HEK293T (cell line): Measurements from ENCODE around the gene PDILT.
"Not testable (repeated sequence)": the region's sequence is repeated elsewhere in the genome, so short reads cannot be mapped to it uniquely, and the experiment has no call there.

Experiments
- CTCF ChIA-PET: fragments of 350-600 bp; formaldehyde crosslinking; extraction: SDS; loops from one replicate; lab custom pipeline; 2021; ENCODE audit warnings: antibody characterized with exemption, inconsistent platforms; lab: Yijun Ruan, JAX
- POLR2A ChIA-PET: fragments of 350-600 bp; formaldehyde crosslinking; extraction: SDS; loops from one replicate; lab custom pipeline; 2020; ENCODE audit warnings: antibody characterized with exemption, inconsistent platforms; lab: Yijun Ruan, JAX
- DNase-seq: peaks from one replicate; pipeline ENCODE4 v3.0.0; 2012; ENCODE audit warnings: mixed read lengths; ENCODE audit errors: extremely low spot score
- ARNT ChIP-seq: fragments of 450-650 bp; IDR thresholded peaks from 2 replicates; pipeline ENCODE4 v1.6.1; 2017; ENCODE audit warnings: mild to moderate bottlenecking
- BHLHE40 ChIP-seq: fragments of 450-650 bp; IDR thresholded peaks from 2 replicates; pipeline ENCODE4 v1.6.1; 2016; ENCODE audit warnings: mild to moderate bottlenecking, moderate library complexity, borderline replicate concordance
- CTBP1 ChIP-seq: fragments of 450-650 bp; IDR thresholded peaks from 2 replicates; pipeline ENCODE4 v1.6.1; 2016; ENCODE audit warnings: borderline replicate concordance
- ELF4 ChIP-seq: fragments of 450-650 bp; IDR thresholded peaks from 2 replicates; pipeline ENCODE4 v1.6.1; 2017; ENCODE audit warnings: antibody characterized with exemption
- FOXA1 ChIP-seq: fragments of 450-650 bp; IDR thresholded peaks from 2 replicates; pipeline ENCODE4 v1.6.1; 2016; ENCODE audit warnings: mild to moderate bottlenecking
- FOXK2 ChIP-seq: fragments of 450-650 bp; IDR thresholded peaks from 2 replicates; pipeline ENCODE4 v1.6.1; 2016; ENCODE audit warnings: mild to moderate bottlenecking
- FOXM1 ChIP-seq: fragments of 450-650 bp; IDR thresholded peaks from 2 replicates; pipeline ENCODE4 v1.6.1; 2017; ENCODE audit warnings: mild to moderate bottlenecking, borderline replicate concordance
- HDGF ChIP-seq: fragments of 450-650 bp; IDR thresholded peaks from 2 replicates; pipeline ENCODE4 v1.6.1; 2017; ENCODE audit warnings: antibody characterized with exemption, borderline replicate concordance
- L3MBTL2 ChIP-seq: fragments of 450-650 bp; conservative IDR thresholded peaks from 2 replicates; pipeline ENCODE4 v1.6.1; 2016; ENCODE audit warnings: mild to moderate bottlenecking
- LEF1 ChIP-seq: fragments of 450-650 bp; IDR thresholded peaks from 2 replicates; pipeline ENCODE4 v1.6.1; 2017; ENCODE audit warnings: mild to moderate bottlenecking, borderline replicate concordance
- NFRKB ChIP-seq: fragments of 450-650 bp; IDR thresholded peaks from 2 replicates; pipeline ENCODE4 v1.6.1; 2016; ENCODE audit warnings: mild to moderate bottlenecking, moderate library complexity
- PKNOX1 ChIP-seq: fragments of 450-650 bp; IDR thresholded peaks from 2 replicates; pipeline ENCODE4 v1.6.1; 2016
- SP1 ChIP-seq: fragments of 450-650 bp; IDR thresholded peaks from 2 replicates; pipeline ENCODE4 v1.6.1; 2017
- SUZ12 ChIP-seq: fragments of 450-650 bp; IDR thresholded peaks from 2 replicates; pipeline ENCODE4 v1.6.1; 2016; ENCODE audit warnings: mild to moderate bottlenecking
- TARDBP ChIP-seq: fragments of 450-650 bp; IDR thresholded peaks from 2 replicates; pipeline ENCODE4 v1.6.1; 2016
- ZNF384 ChIP-seq: fragments of 450-650 bp; IDR thresholded peaks from 2 replicates; pipeline ENCODE4 v1.6.1; 2016

Gene PDILT

GRCh38 chr16:20404637-20405036 lies at the start of gene PDILT:
PDILT (minus strand) TSS chr16:20404737; CDS start chr16:20399300, 5,437 bp downstream.
- no peak for DNase-seq
- POLR2A ChIA-PET: no interaction called here
- CTCF ChIA-PET: no interaction called here
- TF ChIP-seq FOXM1 (no peak), PKNOX1 (no peak), SUZ12 (no peak), CTBP1 (no peak), LEF1 (no peak), ELF4 (no peak), BHLHE40 (no peak), ARNT (no peak), FOXA1 (no peak), TARDBP (no peak), L3MBTL2 (no peak), NFRKB (no peak), FOXK2 (no peak), HDGF (no peak), ZNF384 (no peak), SP1 (no peak)

GRCh38 chr16:20453633-20454032 lies 49.1 kb upstream of the PDILT start:
- POLR2A ChIA-PET, CTCF ChIA-PET, DNase-seq: not testable (repeated sequence)

GRCh38 chr16:20451364-20451763 lies 46.8 kb upstream of the PDILT start, which contains the start of gene ACSM2A:
ACSM2A (plus strand) TSS chr16:20451521; CDS start chr16:20460115, 8,594 bp downstream.
- POLR2A ChIA-PET: not testable (repeated sequence)

GRCh38 chr16:20446652-20447393 lies 42.3 kb upstream of the PDILT start:
- DNase-seq, CTCF ChIA-PET, POLR2A ChIA-PET: not testable (repeated sequence)

More at GRCh38 chr16:20451364-20451763, 46.8 kb upstream of the PDILT start, which contains the start of gene ACSM2A:
- DNase-seq, CTCF ChIA-PET: not testable (repeated sequence)

GRCh38 chr16:20441859-20442258 lies 37.3 kb upstream of the PDILT start:
- DNase-seq, POLR2A ChIA-PET, CTCF ChIA-PET: not testable (repeated sequence)

- POLR2A ChIA-PET: no interaction called here
- CTCF ChIA-PET: no interaction called here
- no peak for TF ChIP-seq SP1
- no peak for TF ChIP-seq ELF4
- TF ChIP-seq BHLHE40: no peak
- no peak for TF ChIP-seq FOXM1
- no peak for TF ChIP-seq HDGF
- TF ChIP-seq SUZ12: no peak
- no peak for DNase-seq
Observed at GRCh38 chr16:20441191-20441590, 36.7 kb upstream of the PDILT start.

- POLR2A ChIA-PET, DNase-seq, CTCF ChIA-PET: not testable (repeated sequence)
Observed at GRCh38 chr16:20440731-20441130, 36.2 kb upstream of the PDILT start.

GRCh38 chr16:20439820-20440231 lies 35.3 kb upstream of the PDILT start:
- POLR2A ChIA-PET, DNase-seq, CTCF ChIA-PET: not testable (repeated sequence)

- POLR2A ChIA-PET, CTCF ChIA-PET, DNase-seq: not testable (repeated sequence)
Observed at GRCh38 chr16:20438950-20439349, 34.4 kb upstream of the PDILT start.

GRCh38 chr16:20430948-20431347 lies 26.4 kb upstream of the PDILT start:
- TF ChIP-seq SUZ12 (no peak), ZNF384 (no peak), SP1 (no peak), FOXK2 (no peak), ARNT (no peak), FOXA1 (no peak), NFRKB (no peak), HDGF (no peak), CTBP1 (no peak), BHLHE40 (no peak), TARDBP (no peak), L3MBTL2 (no peak), LEF1 (no peak), FOXM1 (no peak), ELF4 (no peak)
- ChIA-PET CTCF (no interaction called here), POLR2A (interaction anchor here (1.0 kb wide), 1 partner anchor 376 kb away, joined by 3 read pairs; the partner anchor contains the start of genes ERI2 and REXO5)
- no peak for DNase-seq

GRCh38 chr16:20430480-20430879 lies 25.9 kb upstream of the PDILT start:
- POLR2A ChIA-PET, DNase-seq, CTCF ChIA-PET: not testable (repeated sequence)

- DNase-seq, POLR2A ChIA-PET, CTCF ChIA-PET: not testable (repeated sequence)
Observed at GRCh38 chr16:20429499-20429898, 25.0 kb upstream of the PDILT start.

- CTCF ChIA-PET, DNase-seq, POLR2A ChIA-PET: not testable (repeated sequence)
Observed at GRCh38 chr16:20427401-20427797, 22.9 kb upstream of the PDILT start.
